Caco-2 (cell line): ENCODE results near the gene CACNB1. TPM values are rescaled to one million over a fixed set of nuclear protein-coding genes. Genes with fewer than 3 reads are reported as not detected.
A peak's percentile ranks its signal among the peaks of the same experiment; 100 is the strongest.

Experiments
- BruUV-seq: library from RNA; stranded (reverse); fragments of 400-500 nt; replicated peaks from 2 replicates; lab custom pipeline; 2021; lab: Mats Ljungman, UMichigan
- CTCF ChIA-PET: fragments of 300-600 bp; sonication (Branson Sonifier 250); formaldehyde crosslinking; loops from one replicate; lab custom pipeline; 2022; ENCODE audit warnings: antibody characterized with exemption; lab: Charles Lee
- POLR2A ChIA-PET: fragments of 300-600 bp; sonication (Branson Sonifier 250); formaldehyde crosslinking; loops from one replicate; lab custom pipeline; 2022; ENCODE audit warnings: antibody characterized with exemption; lab: Charles Lee
- DNase-seq, 2 experiments: peaks; one replicate each; pipeline versions ENCODE4 v3.0.0 to v3.0.0-alpha.2; 2020 to 2022
- H3K27me3 ChIP-seq: replicated peaks from 2 replicates; pipeline ENCODE4 v1.6.0; 2011; ENCODE audit warnings: low read length; ENCODE audit not compliant: control insufficient read depth, insufficient read depth
- H3K36me3 ChIP-seq: 2 replicates; pipeline ENCODE4 v1.5.1; 2011; ENCODE audit warnings: low read length; ENCODE audit not compliant: control insufficient read depth, insufficient read depth
- H3K4me1 ChIP-seq: fragments of 250-450 bp; sonication (Bioruptor Pico); 2 replicates; pipeline ENCODE4 v1.5.1; 2020; ENCODE audit warnings: mild to moderate bottlenecking
- H3K4me3 ChIP-seq: 2 replicates; pipeline ENCODE4 v1.5.1; 2011; ENCODE audit warnings: low read depth, mild to moderate bottlenecking, control low read depth, low read length
- H3K9me3 ChIP-seq: fragments of 250-450 bp; sonication (Bioruptor Pico); 2 replicates; pipeline ENCODE4 v1.5.1; 2020; ENCODE audit warnings: mild to moderate bottlenecking, moderate library complexity
- H3K27ac Mint-ChIP-seq: one replicate; pipeline ENCODE4 v1.8.0; 2022; ENCODE audit warnings: mixed read lengths; ENCODE audit not compliant: unreplicated experiment
- H3K27me3 Mint-ChIP-seq: one replicate; pipeline ENCODE4 v1.8.0; 2022; ENCODE audit warnings: mixed read lengths; ENCODE audit not compliant: insufficient read depth, unreplicated experiment
- H3K36me3 Mint-ChIP-seq: one replicate; pipeline ENCODE4 v1.8.0; 2022; ENCODE audit warnings: mild to moderate bottlenecking, mixed read lengths; ENCODE audit not compliant: insufficient read depth, unreplicated experiment
- H3K4me1 Mint-ChIP-seq: one replicate; pipeline ENCODE4 v1.8.0; 2022; ENCODE audit warnings: low read depth, mixed read lengths; ENCODE audit not compliant: unreplicated experiment
- H3K4me3 Mint-ChIP-seq: one replicate; pipeline ENCODE4 v1.8.0; 2022; ENCODE audit warnings: mild to moderate bottlenecking, moderate library complexity, mixed read lengths; ENCODE audit not compliant: unreplicated experiment
- H3K9me3 Mint-ChIP-seq: one replicate; pipeline ENCODE4 v1.8.0; 2022; ENCODE audit warnings: mixed read lengths; ENCODE audit not compliant: unreplicated experiment
- CTCF ChIP-seq, 2 experiments: fragments of 200-600 bp in 1 of 2; IDR thresholded peaks; 1 replicate in 1 of 2; 2 replicates in 1 of 2; pipeline versions ENCODE4 v1.5.1 to v1.8.0; 2011 to 2022; ENCODE audit warnings: antibody characterized with exemption in 1 of 2, control low read depth in 1 of 2, inconsistent platforms in 1 of 2, low read depth in 1 of 2, low read length in 1 of 2, mild to moderate bottlenecking in 1 of 2, moderate library complexity in 1 of 2; ENCODE audit not compliant: insufficient read depth in 1 of 2, severe bottlenecking in 1 of 2, unreplicated experiment in 1 of 2
- intact Hi-C: fragments of 100-400 bp; cut with micrococcal nuclease; formaldehyde crosslinking; loops from one replicate; pipeline ENCODE4 v1.10.0; 2022; ENCODE audit not compliant: unreplicated experiment
- total RNA-seq: library from RNA; stranded (reverse); gene quantifications from 2 replicates; pipeline ENCODE4 v1.2.3, GENCODE V29; 2022

The CACNB1 gene
- total RNA-seq, 1 experiment from 2014 or later: 7.0 TPM

DNA sequence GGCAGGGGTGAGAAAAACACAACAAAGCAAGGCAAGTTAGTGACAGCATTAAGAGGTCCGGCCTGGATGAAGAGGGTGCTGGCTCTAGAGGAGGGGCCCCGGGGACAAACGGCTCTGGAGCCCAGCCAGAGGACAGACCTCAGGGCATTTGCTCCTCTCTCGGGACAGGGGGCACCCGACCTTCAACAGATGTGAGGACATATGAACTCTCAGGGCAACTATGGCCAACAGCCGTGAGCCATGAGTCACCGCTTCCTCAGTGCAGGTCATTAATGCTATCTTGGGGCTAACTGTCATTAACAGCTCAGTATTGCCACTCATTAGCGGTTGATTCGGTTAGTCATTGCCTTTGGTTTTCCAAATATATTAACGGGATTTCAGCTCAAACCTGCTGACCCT lies 21.8 kb downstream of the CACNB1 start:
- CTCF ChIA-PET: interaction anchor here (2.0 to 2.8 kb wide), 3 partner anchors 11 to 194 kb away, joined by 8 to 32 read pairs (median 21); partner anchors contain the start of gene RPL19
- no peaks in the 10 kb centered on the region for H3K36me3 ChIP-seq

DNA sequence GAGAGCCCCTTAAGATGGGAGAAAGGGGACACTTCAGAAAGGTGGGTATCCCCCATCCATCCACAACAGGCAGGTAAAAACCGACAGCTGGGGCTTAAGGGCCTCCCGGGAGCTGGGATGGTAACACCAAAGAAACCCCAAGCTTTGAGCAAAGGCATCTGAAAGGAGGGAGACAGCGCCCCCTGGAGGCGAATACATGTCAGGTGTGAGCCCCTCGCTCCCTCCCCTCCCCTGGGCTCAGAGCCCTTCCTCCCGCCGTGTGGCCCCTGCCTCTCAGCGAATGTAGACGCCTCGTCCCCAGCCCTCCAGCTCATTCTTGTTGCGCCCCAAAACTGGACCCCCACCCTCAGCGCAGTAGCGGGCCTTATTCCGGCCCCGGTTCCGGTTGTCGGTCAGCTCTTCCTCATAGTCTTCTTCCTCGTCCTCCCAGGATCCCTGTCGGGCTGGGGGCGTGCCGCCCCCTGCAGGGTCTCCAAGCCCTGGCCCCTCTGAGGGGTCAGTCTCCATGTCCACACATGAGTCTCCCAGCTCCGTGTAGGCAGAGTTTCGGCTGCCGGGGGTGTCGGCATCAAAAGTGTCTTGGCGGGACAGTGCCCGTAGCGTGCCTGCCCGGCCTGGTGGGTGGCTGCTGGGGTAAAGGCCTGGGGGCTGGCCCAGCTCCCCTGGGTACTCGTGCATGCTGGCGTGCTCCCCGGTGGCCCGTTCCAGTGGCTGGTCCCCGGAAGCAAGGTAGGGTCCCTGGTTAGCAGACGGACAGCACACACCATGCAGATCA lies 22.4 kb downstream of the CACNB1 start:
- intact Hi-C loops: no loop called here
- no peaks in the 10 kb centered on the region for H3K36me3 ChIP-seq
- H3K9me3 Mint-ChIP-seq: no peaks in the 10 kb centered on the region
- H3K27ac Mint-ChIP-seq: no peak overlapping the region
- H3K27me3 ChIP-seq: no peaks in the 10 kb centered on the region
- H3K4me1 Mint-ChIP-seq: no peaks in the 10 kb centered on the region
- ChIA-PET POLR2A (interaction anchor here (0.6 to 0.7 kb wide), 2 partner anchors 13 to 208 kb away, joined by 3 read pairs; partner anchors contain the start of gene FBXO47), CTCF (interaction anchor here (0.8 to 2.8 kb wide), 11 partner anchors 9 to 306 kb away, joined by 3 to 32 read pairs (median 8); partner anchors contain the start of genes ARL5C and RPL19)
- H3K4me1 ChIP-seq: no peaks in the 10 kb centered on the region
- H3K4me3 Mint-ChIP-seq: no peak overlapping the region
- no peaks in the 10 kb centered on the region for H3K9me3 ChIP-seq
- H3K27me3 Mint-ChIP-seq: no peaks in the 10 kb centered on the region
- TF ChIP-seq CTCF (IDR thresholded peaks at IDR 0.05; ENCODE audit: insufficient read depth in 1 of 2, low read depth in 1 of 2, low read length in 1 of 2, severe bottlenecking in 1 of 2, unreplicated experiment in 1 of 2): peak; percentile 68 to 70
- peaks cover 7% of the 10 kb centered on the region for H3K36me3 Mint-ChIP-seq
- peak; percentile 66 to 71 for DNase-seq
- no TSS peak for BruUV-seq
- H3K4me3 ChIP-seq: no peak overlapping the region

More for the DNA sequence above, 21.8 kb downstream of the CACNB1 start:
- Histone ChIP-seq H3K9me3 (no peaks in the 10 kb centered on the region), H3K4me1 (no peaks in the 10 kb centered on the region), H3K4me3 (no peak overlapping the region), H3K27me3 (no peaks in the 10 kb centered on the region)
- Mint-ChIP-seq H3K27ac (no peak overlapping the region), H3K4me1 (no peaks in the 10 kb centered on the region), H3K4me3 (no peak overlapping the region), H3K36me3 (peaks cover 7% of the 10 kb centered on the region), H3K27me3 (no peaks in the 10 kb centered on the region), H3K9me3 (no peaks in the 10 kb centered on the region)
- no TSS peak for BruUV-seq
- intact Hi-C loops: no loop called here
- no peak for DNase-seq
- POLR2A ChIA-PET: interaction anchor here (0.6 kb wide), 1 partner anchor 209 kb away, joined by 3 read pairs; the partner anchor contains the start of gene FBXO47
- TF ChIP-seq CTCF (IDR thresholded peaks at IDR 0.05; ENCODE audit: insufficient read depth in 1 of 2, low read depth in 1 of 2, low read length in 1 of 2, severe bottlenecking in 1 of 2, unreplicated experiment in 1 of 2): no peak

DNA sequence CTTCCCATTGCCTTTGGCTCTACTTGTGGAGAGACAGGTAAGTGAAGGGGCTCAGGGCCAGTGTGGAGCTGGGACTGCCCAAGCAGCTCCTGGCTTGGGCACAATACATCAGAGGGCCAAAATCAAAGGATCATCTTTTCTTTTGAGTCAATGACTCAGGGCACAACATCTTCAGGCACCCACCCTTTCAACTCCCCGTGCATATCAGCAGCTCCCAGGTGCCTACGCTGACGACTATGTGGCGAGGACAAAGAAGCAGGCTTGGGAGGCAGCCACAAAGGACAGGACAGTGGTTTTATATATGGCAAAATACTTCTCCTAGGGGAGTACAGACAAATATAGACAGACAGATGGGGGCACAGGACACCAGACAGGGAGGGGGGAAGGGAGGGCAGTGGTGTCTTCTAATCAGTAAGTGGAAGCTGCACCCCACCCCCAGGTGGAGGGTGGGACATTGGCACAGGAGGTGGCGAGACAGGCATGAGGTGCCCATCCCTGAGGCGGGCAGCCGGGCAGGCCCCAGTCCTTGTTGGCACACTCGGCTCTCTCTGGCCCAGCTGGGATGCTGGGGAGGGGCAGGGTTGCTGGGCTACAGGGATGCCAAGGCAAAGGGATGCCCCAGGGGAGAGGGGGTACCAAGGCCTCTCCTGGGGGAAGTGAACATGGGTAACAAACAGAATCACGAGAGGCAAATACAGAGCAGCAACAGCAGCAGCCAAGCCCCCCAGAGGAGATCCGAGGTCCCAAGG lies 23.8 kb downstream of the CACNB1 start:
- intact Hi-C loops: no loop called here
- Mint-ChIP-seq H3K36me3 (peaks cover 7% of the 10 kb centered on the region), H3K4me1 (no peaks in the 10 kb centered on the region), H3K9me3 (no peaks in the 10 kb centered on the region), H3K4me3 (no peak overlapping the region), H3K27me3 (no peaks in the 10 kb centered on the region), H3K27ac (no peak overlapping the region)
- Histone ChIP-seq H3K4me1 (no peaks in the 10 kb centered on the region), H3K9me3 (no peaks in the 10 kb centered on the region), H3K4me3 (no peak overlapping the region), H3K27me3 (no peaks in the 10 kb centered on the region), H3K36me3 (no peaks in the 10 kb centered on the region)
- ChIA-PET POLR2A (no interaction called here), CTCF (interaction anchor here (0.5 to 2.8 kb wide), 12 partner anchors 7 to 486 kb away, joined by 3 to 32 read pairs (median 4); partner anchors contain the start of genes ARL5C and RPL19)
- no peak for DNase-seq
- no peak for TF ChIP-seq CTCF (IDR thresholded peaks at IDR 0.05; ENCODE audit: insufficient read depth in 1 of 2, low read depth in 1 of 2, low read length in 1 of 2, severe bottlenecking in 1 of 2, unreplicated experiment in 1 of 2)
- BruUV-seq: no TSS peak
